Sciatic nerve (tissue), 2 donors: Measurements from ENCODE around the gene HDGFL3. TPM values are rescaled to one million over a fixed set of nuclear protein-coding genes. Genes with fewer than 3 reads are reported as not detected.
"Not testable (repeated sequence)": the region's sequence is repeated elsewhere in the genome, so short reads cannot be mapped to it uniquely, and the experiment has no call there.

ENCODE experiments used
- ATAC-seq: fragments of 200-7000 bp; cut with Tn5 transposase; one replicate; pipeline ENCODE4 v1.9.1; 2020; ENCODE audit warnings: mild to moderate bottlenecking, moderate library complexity
- DNase-seq: peaks from one replicate; pipeline ENCODE4 v3.0.0-alpha.2; 2020; ENCODE audit warnings: low spot score
- intact Hi-C: fragments of 100-400 bp; cut with DNase I; formaldehyde crosslinking; loops from one replicate; pipeline ENCODE4 v1.14.2; 2022
- total RNA-seq: library from RNA; stranded (reverse); fragmentation: NEBNext Ultra II Directional; extraction: Animal tissue kit (Norgen Biotek cat#: 25700); gene quantifications from one replicate; pipeline ENCODE4 v1.2.1, GENCODE V29; 2021
- donor health status: DM: no; HTN: no; CAD: no.
- donor health status: DM: no; HTN: no; CAD: no.

The HDGFL3 gene
- total RNA-seq, 1 donor from 2014 or later: 53.8 TPM

DNA sequence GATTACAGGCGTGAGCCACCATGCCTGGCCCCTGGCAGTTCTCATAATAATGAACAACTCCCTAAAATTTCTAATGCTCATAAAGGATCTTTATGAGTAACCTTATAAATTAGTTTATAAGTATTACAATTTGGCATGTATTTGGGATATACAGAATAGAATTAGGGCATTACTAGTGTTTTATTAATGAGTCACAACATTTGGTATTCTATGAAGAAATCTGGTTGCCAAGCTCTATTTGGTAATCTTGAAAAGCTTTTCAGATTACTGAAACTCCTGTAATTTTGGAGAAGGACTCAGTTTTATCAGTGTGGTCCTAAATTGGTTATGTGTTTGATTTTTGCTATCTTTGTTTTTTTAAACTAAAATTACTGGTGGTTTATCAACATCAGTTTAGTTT, 54.3 kb downstream of the HDGFL3 start:
- DNase-seq: no peak
- intact Hi-C loops: no loop called here

DNA sequence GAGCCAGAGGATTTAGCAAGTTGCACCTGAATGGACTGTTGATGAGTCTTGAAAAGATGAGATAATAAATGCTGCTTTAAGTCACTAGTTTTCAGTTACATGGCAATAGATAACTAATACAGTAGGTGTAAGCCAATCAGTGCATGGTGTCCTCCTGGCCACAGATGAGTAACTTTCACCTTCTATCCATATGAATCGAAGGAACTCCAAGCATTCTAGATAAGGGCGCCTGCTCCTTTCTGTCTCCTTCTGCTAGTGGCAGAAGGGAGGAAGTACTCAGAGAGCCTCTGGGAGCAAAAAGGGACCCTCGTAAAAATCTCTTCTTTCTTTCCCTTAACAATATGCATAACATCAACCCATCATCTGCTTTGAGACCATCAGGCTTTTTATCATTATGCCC, 62.9 kb downstream of the HDGFL3 start:
- no peak for DNase-seq
- ATAC-seq: no peak
- intact Hi-C loops: loop anchor here (2.0 kb wide), 1 partner anchor 22 kb away; no protein-coding TSS in a partner anchor

More for the DNA sequence above, 54.3 kb downstream of the HDGFL3 start:
- ATAC-seq: no peak

DNA sequence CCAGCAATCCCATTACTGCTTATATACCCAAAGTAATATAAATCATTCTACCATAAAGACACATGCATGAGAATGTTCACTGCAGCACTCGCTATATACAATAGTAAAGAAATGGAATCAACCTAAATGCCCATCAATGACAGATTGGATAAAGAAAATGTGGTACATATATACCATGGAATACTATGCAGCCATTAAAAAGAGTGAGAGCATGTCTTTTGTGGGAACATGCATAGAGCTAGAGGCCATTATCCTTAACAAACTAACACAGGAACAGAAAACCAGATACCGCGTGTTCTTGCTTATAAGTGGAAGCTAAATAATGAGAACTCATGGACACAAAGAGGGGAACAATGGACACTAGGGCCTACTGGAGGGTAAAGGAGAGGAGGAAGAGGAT, 65.5 kb downstream of the HDGFL3 start:
- intact Hi-C loops, DNase-seq, ATAC-seq: not testable (repeated sequence)

DNA sequence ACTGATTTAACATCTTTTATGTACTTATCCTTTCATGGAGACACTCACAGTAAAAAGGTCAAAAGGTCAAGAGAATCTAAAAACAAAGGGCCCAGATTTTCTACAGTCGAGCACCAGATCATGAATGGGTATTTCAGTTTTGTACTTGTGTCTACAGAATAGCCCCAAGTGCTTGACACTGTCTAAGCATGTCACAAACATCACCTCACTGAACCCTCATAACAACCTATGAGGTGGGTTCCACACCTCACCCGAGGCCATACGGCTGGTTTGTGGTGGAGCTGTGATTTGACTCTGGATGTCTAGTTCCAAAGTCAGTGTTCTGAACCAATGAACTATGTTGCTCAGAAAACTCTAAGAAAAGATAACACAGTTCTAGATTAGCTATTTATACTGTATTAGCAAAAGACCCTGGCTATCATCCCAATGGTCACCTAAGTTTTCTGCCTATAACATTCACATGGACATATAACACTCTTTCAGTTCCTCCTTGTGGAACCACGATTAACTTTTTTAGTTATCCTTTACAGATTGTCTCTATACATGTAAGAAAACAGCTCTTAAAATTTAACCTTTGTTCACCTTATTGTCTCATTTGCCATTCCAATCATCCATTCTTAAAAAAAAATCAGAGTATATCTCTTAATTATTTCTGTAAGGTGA, 74.6 kb downstream of the HDGFL3 start:
- DNase-seq: no peak
- intact Hi-C loops: no loop called here
- ATAC-seq: no peak

DNA sequence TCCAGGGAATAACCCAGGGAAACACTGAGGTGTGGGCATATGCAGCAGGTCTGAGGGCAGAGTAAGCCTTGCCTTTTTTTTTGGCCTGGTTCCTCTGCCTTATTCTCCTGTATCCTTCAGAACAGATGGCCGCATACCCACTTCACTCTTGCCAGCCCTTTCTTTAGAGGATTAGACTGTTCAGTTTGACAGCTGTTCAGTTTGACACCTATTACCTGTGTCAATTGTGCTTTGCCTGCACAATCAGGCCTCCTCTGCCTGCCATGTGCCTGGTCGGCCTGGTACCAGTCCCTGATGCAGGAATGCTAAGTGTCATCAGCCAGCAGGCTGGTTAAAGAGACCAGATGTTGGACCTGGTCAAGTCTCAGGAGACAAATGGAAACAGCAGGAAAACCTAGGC, 77.8 kb downstream of the HDGFL3 start:
- ATAC-seq: no peak
- intact Hi-C loops: no loop called here

DNA sequence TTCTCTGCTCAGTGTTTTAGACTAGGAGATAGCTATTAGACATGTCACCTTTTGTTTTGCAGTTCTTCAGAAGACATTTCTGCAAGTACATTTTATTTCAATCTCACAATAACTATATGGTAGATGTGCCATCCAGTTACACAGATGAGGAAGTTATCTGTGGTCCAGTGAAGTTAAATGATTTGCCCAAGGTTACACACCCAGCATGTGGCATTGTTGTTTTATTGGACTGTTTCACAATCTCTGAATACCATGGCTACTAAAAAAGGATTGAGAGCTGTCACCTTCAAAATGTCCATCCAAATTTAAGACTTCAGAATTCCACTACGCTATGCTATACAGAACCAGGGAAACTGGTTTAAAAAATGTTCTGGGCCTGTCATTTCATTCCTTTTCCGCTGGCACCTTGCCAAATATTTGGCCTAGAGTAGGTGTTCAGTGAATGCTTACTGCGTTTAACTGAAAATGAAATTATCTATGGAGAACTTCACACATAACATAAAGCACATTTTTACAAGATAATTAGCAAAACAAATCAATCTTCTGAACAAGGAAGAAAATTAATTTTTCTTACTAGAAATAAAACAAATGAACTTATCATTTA, 80.0 kb downstream of the HDGFL3 start:
- intact Hi-C loops: no loop called here
- DNase-seq (no peak), ATAC-seq (no peak)

More for the DNA sequence above, 77.8 kb downstream of the HDGFL3 start:
- no peak for DNase-seq

DNA sequence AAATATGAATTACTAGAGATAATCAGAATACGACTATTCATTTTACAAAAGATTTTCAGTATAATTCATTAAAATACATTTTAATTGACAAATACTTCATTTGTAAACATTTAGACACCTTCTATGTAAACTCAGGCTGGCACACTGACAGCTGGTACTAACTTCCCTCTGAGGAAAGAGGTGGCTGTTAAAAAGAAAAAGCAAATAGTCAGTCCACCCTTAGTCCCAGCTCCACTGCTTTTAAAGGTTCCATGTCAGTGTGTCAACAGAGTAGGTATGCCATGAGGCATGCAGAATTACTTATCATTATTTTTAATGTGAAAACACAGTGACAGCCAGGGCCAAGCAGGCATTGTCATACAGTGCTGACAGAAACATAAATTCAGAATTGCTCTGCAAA, 84.1 kb downstream of the HDGFL3 start:
- intact Hi-C loops: no loop called here
- ATAC-seq (no peak), DNase-seq (no peak)

DNA sequence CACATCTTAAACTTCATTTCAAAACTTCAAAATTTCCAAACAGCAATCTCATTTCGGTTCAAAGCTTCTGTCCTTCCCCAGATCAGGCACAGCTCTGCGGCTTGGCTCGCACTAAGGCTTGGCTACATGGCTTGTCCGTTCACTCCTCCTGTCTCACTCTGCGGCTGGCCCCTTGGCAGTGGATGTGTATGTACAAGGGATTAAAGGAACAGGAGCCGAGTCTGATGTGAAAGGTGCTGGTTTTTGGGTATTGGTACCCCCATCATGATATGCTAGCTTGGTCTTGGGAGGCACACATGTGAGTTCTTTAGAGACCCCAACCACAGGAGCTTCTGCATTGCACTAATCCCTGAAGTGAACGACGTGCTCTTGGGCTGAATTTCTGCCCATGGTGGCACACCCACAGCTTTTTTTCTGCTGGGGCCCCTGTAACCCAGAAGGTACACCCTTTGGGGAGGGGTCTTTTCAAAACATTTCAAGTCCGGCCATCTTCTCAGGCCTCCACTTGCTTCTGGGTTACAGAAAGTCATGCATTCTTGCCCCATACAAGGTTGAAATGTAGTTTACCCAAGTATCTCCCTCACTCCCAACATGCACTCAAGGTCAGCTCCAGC, 87.5 kb downstream of the HDGFL3 start:
- intact Hi-C loops: no loop called here
- DNase-seq (no peak), ATAC-seq (no peak)

DNA sequence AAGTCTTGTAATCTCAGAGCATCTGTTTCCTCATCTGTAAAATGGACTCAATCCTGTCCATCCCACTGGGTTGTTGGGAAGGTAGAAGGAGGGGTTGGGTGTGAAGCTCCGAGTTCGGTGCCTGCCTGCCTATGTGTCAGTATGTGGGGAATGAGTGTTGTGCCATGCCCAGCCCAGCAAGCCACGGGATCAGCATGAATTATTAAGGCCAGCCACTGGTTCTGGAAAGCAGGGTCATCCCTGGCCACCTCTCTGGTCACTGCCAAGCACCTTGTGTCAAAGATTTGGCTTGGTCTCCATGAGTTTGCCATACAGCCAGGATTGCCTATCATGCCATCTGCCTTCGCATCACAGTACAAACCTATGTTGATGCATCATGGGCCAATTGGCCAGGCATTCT, 88.7 kb downstream of the HDGFL3 start:
- intact Hi-C loops: no loop called here
- DNase-seq (no peak), ATAC-seq (no peak)

DNA sequence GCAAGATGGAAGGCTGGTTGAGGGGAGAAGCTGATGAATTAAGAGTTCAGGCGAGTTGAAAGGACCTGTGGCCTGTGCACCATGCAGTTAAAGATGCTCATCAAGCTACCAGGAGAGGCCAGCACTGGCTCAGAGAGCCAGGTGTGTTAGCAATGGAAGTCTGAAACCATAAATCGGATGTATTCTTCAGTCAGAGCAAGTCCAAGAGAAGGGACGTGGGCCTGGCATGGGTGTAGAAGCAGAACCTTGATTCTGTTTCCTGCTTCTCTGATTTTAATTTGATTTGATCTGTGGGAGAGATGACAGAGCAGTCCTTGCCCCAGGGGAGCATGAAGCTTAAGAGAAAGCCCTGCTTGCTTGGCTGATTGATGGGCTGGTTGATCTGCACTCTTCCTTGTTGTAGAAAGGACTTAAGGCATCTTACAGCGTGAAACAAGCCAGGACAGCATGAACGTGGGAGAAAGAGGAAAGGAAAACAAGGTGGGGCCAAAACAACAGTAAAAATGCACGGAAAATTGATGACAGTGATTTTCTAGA, 89.3 kb downstream of the HDGFL3 start:
- ATAC-seq: no peak
- DNase-seq: no peak
- intact Hi-C loops: no loop called here

DNA sequence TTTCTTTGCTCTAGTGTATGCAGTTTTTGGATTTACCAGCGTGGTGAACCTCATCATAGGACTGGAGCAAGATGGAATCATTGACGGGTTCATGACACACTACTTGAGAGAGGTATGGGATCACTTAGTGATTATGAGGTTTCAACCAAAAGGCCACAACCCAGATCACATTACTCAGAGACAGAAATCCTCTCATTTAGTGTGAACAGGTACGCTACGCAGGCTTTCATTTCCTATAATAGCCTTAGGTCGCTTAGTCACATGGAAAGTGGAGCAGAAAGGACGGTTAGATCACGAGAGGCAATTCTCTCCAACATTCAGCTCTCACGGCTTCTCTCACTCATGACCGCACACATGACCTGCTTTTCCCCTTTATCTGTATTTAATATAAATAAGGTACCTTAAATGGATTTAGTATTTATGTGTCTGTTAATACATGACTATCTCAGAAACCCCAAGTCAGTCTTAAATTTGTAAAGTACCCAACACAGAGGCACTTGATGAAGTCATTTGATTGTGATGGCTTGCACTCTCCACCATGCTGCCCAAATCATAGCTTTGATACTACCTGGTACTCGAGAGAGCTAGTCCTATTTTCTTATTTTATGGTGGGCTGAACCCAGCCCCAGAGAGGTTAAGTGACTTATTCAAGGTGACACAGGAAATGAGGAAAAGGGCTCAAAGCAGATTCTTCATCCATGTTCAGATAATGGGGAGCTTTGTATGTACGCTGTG, 91.6 kb downstream of the HDGFL3 start:
- no peak for DNase-seq
- intact Hi-C loops: no loop called here
- ATAC-seq: no peak

DNA sequence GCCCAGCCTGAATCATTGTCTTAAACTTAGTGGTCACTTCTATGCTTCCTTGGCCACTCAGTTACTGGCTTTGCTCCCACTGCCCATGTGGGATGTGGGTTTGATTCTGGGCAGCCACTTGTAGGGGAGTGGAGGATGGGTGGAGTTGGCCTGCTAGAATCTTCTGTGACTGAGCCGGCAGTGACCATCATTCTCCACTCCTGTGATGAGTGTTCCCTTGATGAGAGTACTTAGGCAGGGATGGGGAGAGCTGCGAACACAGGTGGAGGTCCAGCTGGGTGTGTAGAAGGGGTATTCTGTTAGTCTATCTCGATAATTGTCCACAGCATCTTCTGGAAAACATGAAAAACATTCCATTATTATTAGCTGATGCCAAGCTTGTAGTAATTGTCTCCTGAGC, 92.2 kb downstream of the HDGFL3 start:
- DNase-seq (no peak), ATAC-seq (no peak)
- intact Hi-C loops: no loop called here

DNA sequence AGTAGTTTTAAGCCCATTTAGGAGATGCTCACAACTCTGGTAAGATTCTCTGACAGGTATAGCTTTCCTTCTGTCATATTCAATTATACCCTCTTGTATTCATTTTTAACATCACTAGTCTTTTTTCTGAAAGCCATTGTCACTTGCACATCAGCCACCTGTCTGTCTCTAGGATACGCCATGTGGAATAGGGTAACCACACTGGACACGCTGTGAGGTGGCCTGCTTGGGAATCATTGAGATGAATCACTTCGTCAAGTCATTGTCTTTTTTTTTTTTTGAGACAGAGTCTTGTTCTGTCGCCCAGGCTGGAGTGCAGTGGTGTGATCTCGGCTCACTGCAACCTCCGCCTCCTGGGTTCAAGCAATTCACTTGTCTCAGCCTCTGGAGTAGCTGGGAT, 92.8 kb downstream of the HDGFL3 start:
- intact Hi-C loops: no loop called here
- ATAC-seq: no peak
- DNase-seq: no peak

DNA sequence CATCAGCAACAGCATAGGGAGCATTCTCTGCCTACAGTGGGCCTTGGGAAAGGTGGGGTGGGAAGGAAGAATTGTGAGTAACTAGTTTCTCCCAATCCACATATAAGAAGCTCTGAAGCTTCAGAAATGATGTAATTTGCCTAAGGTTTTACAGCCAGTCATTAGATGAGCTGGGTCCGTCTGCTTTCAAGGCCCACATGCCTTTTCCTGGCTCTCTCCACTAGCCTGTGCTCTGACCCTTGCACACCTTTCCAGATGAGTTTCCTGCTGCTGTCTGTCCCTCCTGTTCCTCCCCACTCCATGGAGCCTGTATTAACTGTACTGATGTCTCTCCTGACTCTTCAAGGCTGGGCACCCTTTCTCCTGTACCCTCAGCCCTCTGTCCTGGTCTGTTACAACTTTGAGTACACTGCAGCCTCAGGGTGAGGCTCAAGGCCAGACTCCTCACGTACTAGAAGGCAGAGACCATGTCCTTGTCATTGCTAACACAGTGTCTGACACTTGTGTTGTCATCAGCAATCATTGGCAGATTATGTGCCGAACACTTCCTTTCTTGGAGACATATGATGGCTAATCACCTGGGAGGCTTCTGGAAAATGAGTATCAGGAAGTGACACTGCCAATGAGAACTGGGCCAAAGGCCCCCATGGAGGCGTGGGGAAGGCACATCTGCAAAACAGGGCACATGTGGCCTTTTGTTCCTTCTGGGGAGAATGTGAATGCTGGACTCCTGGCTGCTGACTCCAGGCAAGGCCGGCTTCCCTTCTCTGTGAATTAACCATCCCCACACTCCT, 93.5 kb downstream of the HDGFL3 start:
- intact Hi-C loops: no loop called here
- no peak for ATAC-seq
- DNase-seq: no peak

DNA sequence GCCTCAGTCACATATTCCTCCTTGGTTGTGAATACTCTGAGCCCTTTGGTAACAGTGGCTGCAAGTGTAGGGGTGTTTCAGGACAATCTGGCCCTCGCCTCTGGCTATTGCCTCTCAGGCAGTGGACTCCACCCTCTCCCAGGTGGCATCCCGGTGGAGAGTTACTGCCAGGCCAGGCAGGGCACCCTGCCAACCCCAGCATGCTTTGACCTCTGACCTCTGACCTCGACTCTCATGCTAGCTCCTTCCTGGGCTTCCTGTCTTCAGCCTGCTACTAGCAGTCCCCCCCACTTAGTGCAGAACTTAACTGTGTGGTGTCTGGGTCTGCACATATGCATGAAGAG, 94.7 kb downstream of the HDGFL3 start:
- no peak for ATAC-seq
- intact Hi-C loops: no loop called here

DNA sequence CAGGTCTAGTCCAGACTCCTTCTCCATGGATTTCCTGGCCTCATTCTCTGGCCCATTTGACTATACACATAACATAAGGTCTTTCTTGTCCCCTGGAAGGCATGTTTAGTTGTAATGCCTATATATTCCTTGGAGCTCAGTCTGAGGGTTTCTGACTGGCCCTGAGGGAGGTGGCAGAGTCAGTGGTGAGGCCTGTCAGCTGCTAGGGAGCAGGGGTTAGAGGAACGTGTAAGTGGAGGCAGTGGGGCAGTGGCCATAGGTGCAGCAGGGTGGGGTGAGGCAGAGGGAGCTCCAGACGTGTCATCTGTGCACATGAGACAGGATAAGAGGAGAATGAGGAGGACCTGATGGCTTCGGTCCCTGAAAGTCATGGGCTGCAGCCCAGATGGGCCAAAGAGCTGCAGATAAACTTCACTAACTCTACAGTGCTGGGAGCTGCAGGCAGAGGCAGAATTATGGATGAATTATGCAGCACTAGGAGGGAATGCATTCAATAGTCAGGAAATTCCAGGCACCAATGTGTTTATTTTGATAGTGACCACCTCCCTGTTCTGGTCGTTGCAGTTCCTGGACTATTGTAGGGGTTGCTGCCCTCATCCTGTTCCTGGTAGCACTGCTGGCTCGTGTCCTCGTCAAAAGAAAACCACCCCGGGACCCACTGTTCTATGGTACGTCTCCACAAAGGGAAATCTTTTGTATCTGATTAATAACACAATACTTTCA, 95.2 kb downstream of the HDGFL3 start:
- DNase-seq (no peak), ATAC-seq (no peak)
- intact Hi-C loops: no loop called here

More for the DNA sequence above, 94.7 kb downstream of the HDGFL3 start:
- DNase-seq: no peak

DNA sequence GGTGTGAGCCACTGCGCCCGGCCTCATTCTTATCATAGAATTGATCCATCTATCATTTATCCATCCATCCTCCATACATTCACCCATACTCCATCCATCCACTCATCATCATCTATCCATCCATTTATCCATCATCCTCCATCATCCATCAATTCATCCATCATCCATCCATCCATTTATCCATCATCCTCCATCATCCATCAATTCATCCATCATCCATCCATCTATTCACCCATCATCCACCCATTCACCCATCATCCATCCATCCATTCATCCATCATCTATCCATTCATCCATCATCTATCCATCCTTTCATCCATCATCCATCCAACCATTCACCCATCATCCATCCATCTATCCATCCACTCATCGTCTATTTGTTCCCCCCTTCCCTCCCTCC, 96.5 kb downstream of the HDGFL3 start:
- intact Hi-C loops: no loop called here
- ATAC-seq (no peak), DNase-seq (no peak)

DNA sequence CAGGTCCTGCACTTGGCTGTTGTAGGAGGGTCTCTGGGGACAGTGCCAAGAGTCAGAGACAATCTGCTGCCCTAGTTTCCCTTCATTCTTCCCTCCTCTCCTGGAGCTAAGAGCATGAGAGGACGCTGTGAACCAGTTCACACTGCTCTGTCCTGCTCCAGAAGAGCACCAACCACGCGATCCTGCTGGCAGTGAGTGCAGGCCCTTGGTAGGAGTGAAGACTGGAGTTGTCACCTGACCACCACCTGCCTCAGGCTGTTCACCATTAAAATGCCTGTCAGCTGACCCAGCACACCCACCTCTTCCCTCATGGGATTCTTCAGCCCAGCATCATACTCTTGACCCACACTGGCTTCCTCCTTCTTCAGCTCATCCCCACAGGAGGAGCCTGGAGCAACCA, 97.2 kb downstream of the HDGFL3 start:
- intact Hi-C loops: no loop called here
- ATAC-seq: no peak
- no peak for DNase-seq
